Aorta (tissue), 5 donors: ENCODE results near the gene FITM1. TPM values are rescaled to one million over a fixed set of nuclear protein-coding genes. Genes with fewer than 3 reads are reported as not detected.

Experiments
- ATAC-seq: fragments of 200-7000 bp; cut with Tn5 transposase; one replicate; pipeline ENCODE4 v1.9.1; 2022; ENCODE audit warnings: moderate library complexity; ENCODE audit not compliant: low FRiP score
- DNase-seq, 2 donors: peaks; one replicate each; pipeline ENCODE4 v3.0.0-alpha.2; 2020
- H3K27ac ChIP-seq, 2 donors: one replicate each; pipeline ENCODE4 v1.5.1; 2013; ENCODE audit warnings: low read length in 2 of 2, mild to moderate bottlenecking in 2 of 2, moderate library complexity in 2 of 2, control low read depth in 1 of 2, inconsistent platforms in 1 of 2, low read depth in 1 of 2
- H3K27me3 ChIP-seq, 2 donors: one replicate each; pipeline ENCODE4 v1.6.1; 2013; ENCODE audit warnings: control low read depth in 1 of 2, low read length in 1 of 2, mild to moderate bottlenecking in 1 of 2, moderate library complexity in 1 of 2; ENCODE audit not compliant: insufficient read depth in 2 of 2, control insufficient read depth in 1 of 2
- H3K36me3 ChIP-seq, 2 donors: one replicate each; pipeline ENCODE4 v1.6.1; 2013; ENCODE audit warnings: control low read depth in 1 of 2, low read length in 1 of 2, mild to moderate bottlenecking in 1 of 2; ENCODE audit not compliant: insufficient read depth in 2 of 2, control insufficient read depth in 1 of 2
- H3K4me1 ChIP-seq, 2 donors: one replicate each; pipeline ENCODE4 v1.6.1; 2013; ENCODE audit warnings: low read length in 2 of 2, control low read depth in 1 of 2, mild to moderate bottlenecking in 1 of 2, moderate library complexity in 1 of 2; ENCODE audit not compliant: insufficient read depth in 2 of 2, control insufficient read depth in 1 of 2
- H3K4me3 ChIP-seq, 2 donors: one replicate each; pipeline ENCODE4 v1.5.1; 2013; ENCODE audit warnings: low read length in 2 of 2, control low read depth in 1 of 2, mild to moderate bottlenecking in 1 of 2
- H3K9me3 ChIP-seq: one replicate; pipeline ENCODE4 v1.6.1; 2013; ENCODE audit warnings: mild to moderate bottlenecking, low read length; ENCODE audit not compliant: control insufficient read depth
- WGBS, 2 donors: extraction: QIAGEN DNeasy Blood & Tissue Kit; methylation state at CpG; one replicate each; pipeline ENCODE4 v1.1.7; 2013; 5-methylcytosine and 5-hydroxymethylcytosine counted together
- intact Hi-C, 2 donors: fragments of 100-400 bp; cut with DNase I; formaldehyde crosslinking; loops; one replicate each; pipeline versions ENCODE4 v1.14.2 to v1.15.0; 2022
- polyA plus RNA-seq, 2 donors: library from polyadenylated mRNA; stranded (reverse); fragments of 200-250 nt; gene quantifications; one replicate each; pipeline ENCODE4 v1.2.3, GENCODE V29; 2013
- total RNA-seq, 2 donors: library from RNA; stranded (reverse); fragmentation: NEBNext Ultra II Directional; extraction: Animal tissue kit (Norgen Biotek cat#: 25700); gene quantifications; one replicate each; pipeline ENCODE4 v1.2.1, GENCODE V29; 2021
- donor health status: healthy with polysubstance abuse.
- donor health status: Bipolar disorder and iron deficiency.
- donor health status: DM: no; HTN: no; CAD: no.
- donor health status: DM: no; HTN: no; CAD: no.
- donor health status: DM: yes; HTN: yes; CAD: no.

FITM1 gene
- total and polyA plus RNA-seq, 4 donors = 0.56 to 0.75 (median 0.71) TPM; not detected in 1

GRCh38 chr14:24123424-24124417 is 6.7 kb upstream of the FITM1 start:
- ATAC-seq = no peak
- H3K4me3 ChIP-seq = no peak overlapping the region
- H3K9me3 ChIP-seq = no peaks in the 10 kb centered on the region
- intact Hi-C loops = no loop called here
- peaks cover 0 to 8% of the 10 kb centered on the region in 2 donors for H3K36me3 ChIP-seq
- H3K4me1 ChIP-seq = no peaks in the 10 kb centered on the region
- H3K27me3 ChIP-seq = no peaks in the 10 kb centered on the region
- peak; percentile 29 to 44 for DNase-seq
- no peak overlapping the region for H3K27ac ChIP-seq
- WGBS, 2 donors = 84 to 87% methylated on average over 9 of the region's 9 CpGs

- Histone ChIP-seq H3K36me3 (peaks cover 0 to 4% of the 10 kb centered on the region in 2 donors), H3K9me3 (no peaks in the 10 kb centered on the region), H3K27me3 (no peaks in the 10 kb centered on the region), H3K4me1 (no peaks in the 10 kb centered on the region), H3K27ac (no peak overlapping the region), H3K4me3 (no peak overlapping the region)
- DNase-seq (no peak), ATAC-seq (no peak)
- intact Hi-C loops = no loop called here
Measured at GRCh38 chr14:24126939-24127338, 3.5 kb upstream of the FITM1 start.

- Histone ChIP-seq H3K9me3 (no peaks in the 10 kb centered on the region), H3K27me3 (no peaks in the 10 kb centered on the region), H3K4me1 (no peaks in the 10 kb centered on the region), H3K36me3 (peaks cover 0 to 4% of the 10 kb centered on the region in 2 donors), H3K27ac (no peak overlapping the region), H3K4me3 (no peak overlapping the region)
- ATAC-seq (no peak), DNase-seq (no peak)
- intact Hi-C loops = no loop called here
- WGBS, 2 donors = 87 to 88% methylated on average over 2 of the region's 2 CpGs
Measured at GRCh38 chr14:24127673-24128072, 2.8 kb upstream of the FITM1 start.

- no peak overlapping the region for H3K27ac ChIP-seq
- WGBS, 2 donors = 88 to 91% methylated on average over 8 of the region's 8 CpGs
- no peak overlapping the region for H3K4me3 ChIP-seq
- no peaks in the 10 kb centered on the region for H3K9me3 ChIP-seq
- intact Hi-C loops = no loop called here
- no peaks in the 10 kb centered on the region for H3K4me1 ChIP-seq
- no peaks in the 10 kb centered on the region for H3K36me3 ChIP-seq
- ATAC-seq = no peak
- no peaks in the 10 kb centered on the region for H3K27me3 ChIP-seq
- peak in 1 of 2 donors; percentile 16 for DNase-seq
Measured at GRCh38 chr14:24129410-24129998, 955 bp upstream of the FITM1 start.

- ATAC-seq (no peak), DNase-seq (peak; percentile 29 to 72)
- 64% methylated on average over 5 to 7 of the region's 7 CpGs for WGBS, 2 donors
- no peaks in the 10 kb centered on the region for H3K4me1 ChIP-seq
- H3K9me3 ChIP-seq = no peaks in the 10 kb centered on the region
- H3K36me3 ChIP-seq = no peaks in the 10 kb centered on the region
- H3K27ac ChIP-seq = no peak overlapping the region
- no peak overlapping the region for H3K4me3 ChIP-seq
- no peaks in the 10 kb centered on the region for H3K27me3 ChIP-seq
- intact Hi-C loops = no loop called here
Measured at GRCh38 chr14:24130717-24131548, 474 bp downstream of the FITM1 start.

GRCh38 chr14:24131549-24131966 is 1.1 kb downstream of the FITM1 start:
- H3K4me1 ChIP-seq = no peaks in the 10 kb centered on the region
- 60 to 78% methylated on average over 13 to 15 of the region's 15 CpGs for WGBS, 2 donors
- no peak for ATAC-seq
- H3K36me3 ChIP-seq = no peaks in the 10 kb centered on the region
- intact Hi-C loops = no loop called here
- H3K4me3 ChIP-seq = no peak overlapping the region
- H3K9me3 ChIP-seq = no peaks in the 10 kb centered on the region
- H3K27ac ChIP-seq = no peak overlapping the region
- H3K27me3 ChIP-seq = no peaks in the 10 kb centered on the region
- DNase-seq = peak; percentile 33 to 61

- no peaks in the 10 kb centered on the region for H3K4me1 ChIP-seq
- 82 to 90% methylated on average over 24 of the region's 24 CpGs for whole genome bisulfite sequencing, 2 donors
- ATAC-seq (no peak), DNase-seq (peak; percentile 36 to 67)
- no peaks in the 10 kb centered on the region for H3K27me3 ChIP-seq
- no peaks in the 10 kb centered on the region for H3K36me3 ChIP-seq
- H3K27ac ChIP-seq = no peak overlapping the region
- intact Hi-C loops = no loop called here
- no peaks in the 10 kb centered on the region for H3K9me3 ChIP-seq
- no peak overlapping the region for H3K4me3 ChIP-seq
Measured at GRCh38 chr14:24132061-24132685, 1.7 kb downstream of the FITM1 start.

- no peaks in the 10 kb centered on the region for H3K27me3 ChIP-seq
- H3K9me3 ChIP-seq = no peaks in the 10 kb centered on the region
- ATAC-seq = no peak
- H3K4me3 ChIP-seq = no peak overlapping the region
- no peak overlapping the region for H3K27ac ChIP-seq
- no peak for DNase-seq
- no peaks in the 10 kb centered on the region for H3K4me1 ChIP-seq
- WGBS, 2 donors = 93 to 94% methylated on average over 2 of the region's 2 CpGs
- H3K36me3 ChIP-seq = no peaks in the 10 kb centered on the region
- intact Hi-C loops = loop anchor here in 1 of 2 donors (1.0 kb wide), 1 partner anchor 17 kb away; no protein-coding TSS in a partner anchor
Measured at GRCh38 chr14:24132976-24133375, 2.5 kb downstream of the FITM1 start.
